PC-3 (cell line): Measurements from ENCODE around the gene ADORA2A. TPM values are rescaled to one million over a fixed set of nuclear protein-coding genes. Genes with fewer than 3 reads are reported as not detected.

Experiments used
- ATAC-seq: fragments of 200-7000 bp; cut with Tn5 transposase; 2 replicates; pipeline ENCODE4 v1.9.1; 2020; ENCODE audit warnings: mild to moderate bottlenecking, moderate library complexity
- BruUV-seq: library from RNA; stranded (reverse); fragments of 400-500 nt; replicated peaks from 2 replicates; lab custom pipeline; 2021; lab: Mats Ljungman, UMichigan
- CTCF ChIA-PET: fragments of 300-600 bp; sonication (Branson Sonifier 250); formaldehyde crosslinking; loops from one replicate; lab custom pipeline; 2022; ENCODE audit warnings: antibody characterized with exemption; lab: Charles Lee
- POLR2A ChIA-PET: fragments of 300-600 bp; sonication (Branson Sonifier 250); formaldehyde crosslinking; loops from one replicate; lab custom pipeline; 2022; ENCODE audit warnings: antibody characterized with exemption; ENCODE audit not compliant: unreplicated experiment; lab: Charles Lee
- DNase-seq: peaks from one replicate; pipeline ENCODE4 v3.0.0-alpha.2; 2015
- H2AFZ ChIP-seq: fragments of 300-600 bp; sonication (generic); 2 replicates; pipeline ENCODE4 v1.6.0; 2016; ENCODE audit warnings: antibody characterized with exemption, low read length
- H3F3A ChIP-seq: fragments of 300-600 bp; sonication (generic); one replicate; pipeline ENCODE4 v1.6.0; 2017; ENCODE audit warnings: antibody characterized with exemption, low read length, control low read depth, mild to moderate bottlenecking; ENCODE audit not compliant: unreplicated experiment
- H3K27ac ChIP-seq: fragments of 300-600 bp; sonication (generic); 2 replicates; pipeline ENCODE4 v1.5.1; 2016; ENCODE audit warnings: mild to moderate bottlenecking, low read length
- H3K27me3 ChIP-seq: fragments of 300-600 bp; sonication (generic); 2 replicates; pipeline ENCODE4 v1.6.1; 2016; ENCODE audit warnings: low read length, mixed read lengths
- H3K36me3 ChIP-seq: fragments of 300-600 bp; sonication (generic); 2 replicates; pipeline ENCODE4 v1.6.1; 2016; ENCODE audit warnings: low read depth, mixed run types, low read length, mixed read lengths
- H3K4me1 ChIP-seq: fragments of 300-600 bp; sonication (generic); 2 replicates; pipeline ENCODE4 v1.5.1; 2016; ENCODE audit warnings: low read length; ENCODE audit not compliant: insufficient read depth
- H3K4me2 ChIP-seq: fragments of 300-600 bp; sonication (generic); 2 replicates; pipeline ENCODE4 v1.6.0; 2016; ENCODE audit warnings: low read length
- H3K4me3 ChIP-seq: fragments of 300-600 bp; sonication (generic); 2 replicates; pipeline ENCODE4 v1.5.1; 2016; ENCODE audit warnings: mild to moderate bottlenecking, low read length, mixed read lengths
- H3K79me2 ChIP-seq: fragments of 300-600 bp; sonication (generic); 2 replicates; pipeline ENCODE4 v1.6.1; 2017; ENCODE audit warnings: low read length, mixed read lengths
- H3K9ac ChIP-seq: fragments of 300-600 bp; sonication (generic); 2 replicates; pipeline ENCODE4 v1.6.0; 2016; ENCODE audit warnings: mild to moderate bottlenecking, low read length
- H3K9me2 ChIP-seq: fragments of 300-600 bp; sonication (generic); replicated peaks from 2 replicates; pipeline ENCODE4 v1.6.1; 2016; ENCODE audit warnings: mixed run types, low read length, mixed read lengths
- H3K9me3 ChIP-seq: fragments of 300-600 bp; sonication (generic); 2 replicates; pipeline ENCODE4 v1.6.1; 2016; ENCODE audit warnings: low read length, mixed read lengths
- H4K20me1 ChIP-seq: fragments of 300-600 bp; sonication (generic); 2 replicates; pipeline ENCODE4 v1.6.1; 2016; ENCODE audit warnings: low read length, mixed read lengths
- EZH2 ChIP-seq: fragments of 300-600 bp; sonication (generic); IDR thresholded peaks from one replicate; pipeline ENCODE4 v1.6.1; 2017; ENCODE audit warnings: antibody characterized with exemption, mild to moderate bottlenecking, low read length; ENCODE audit not compliant: unreplicated experiment
- EZH2phosphoT487 ChIP-seq: fragments of 300-600 bp; sonication (generic); IDR thresholded peaks from 2 replicates; pipeline ENCODE4 v1.6.1; 2018; ENCODE audit warnings: mild to moderate bottlenecking, antibody characterized with exemption, low read length, borderline replicate concordance
- intact Hi-C: fragments of 100-400 bp; cut with micrococcal nuclease; formaldehyde crosslinking; loops from 2 replicates; pipeline ENCODE4 v1.9.0; 2023
- total RNA-seq: library from RNA; depleted of rRNA; stranded (reverse); fragments of >200 nt; gene quantifications from 2 replicates; pipeline ENCODE4 v1.2.3, GENCODE V29; 2014
- TF ChIP-seq, protein P1 (sequence below): fragments of 300-600 bp; sonication (generic); conservative IDR thresholded peaks from 2 replicates; pipeline ENCODE4 v1.5.1; 2017; ENCODE audit warnings: antibody characterized with exemption, low read depth, mild to moderate bottlenecking, low read length

ADORA2A gene
- total RNA-seq, 1 experiment from 2014 or later, result 1.7 TPM

DNA sequence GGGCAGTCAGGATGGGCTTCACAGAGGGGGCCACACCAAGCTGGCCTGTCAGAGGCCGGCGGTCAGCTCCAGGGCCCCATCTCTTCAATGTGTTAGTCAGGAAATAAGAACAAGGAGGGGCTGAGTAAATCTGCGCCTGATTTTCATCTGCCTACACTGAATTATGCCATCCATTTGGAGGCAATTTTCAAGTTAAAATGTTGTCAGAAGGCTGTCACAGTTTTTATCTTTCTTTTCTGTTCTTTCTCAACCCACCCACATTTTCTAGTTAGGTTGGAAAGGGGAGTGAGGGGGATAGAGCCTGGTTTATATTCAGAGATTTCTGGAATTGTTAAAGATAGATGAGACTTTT, 18.8 kb downstream of the ADORA2A start:
- Histone ChIP-seq H3K79me2 (no peaks in the 10 kb centered on the region), H3K9me3 (no peaks in the 10 kb centered on the region), H3K4me3 (no peak overlapping the region), H3K9ac (no peak overlapping the region), H2AFZ (no peak overlapping the region), H3K36me3 (no peaks in the 10 kb centered on the region), H4K20me1 (no peaks in the 10 kb centered on the region), H3K4me1 (no peaks in the 10 kb centered on the region), H3F3A (no peaks in the 10 kb centered on the region), H3K27me3 (no peaks in the 10 kb centered on the region), H3K9me2 (no peaks in the 10 kb centered on the region), H3K4me2 (no peak overlapping the region), H3K27ac (no peak overlapping the region)
- no peak for DNase-seq
- no TSS peak for BruUV-seq
- CTCF ChIA-PET, result no interaction called here
- intact Hi-C loops, result no loop called here
- POLR2A ChIA-PET, result no interaction called here
- no peak for ATAC-seq
- TF ChIP-seq EZH2, result no peak
- TF ChIP-seq, protein P1, sequence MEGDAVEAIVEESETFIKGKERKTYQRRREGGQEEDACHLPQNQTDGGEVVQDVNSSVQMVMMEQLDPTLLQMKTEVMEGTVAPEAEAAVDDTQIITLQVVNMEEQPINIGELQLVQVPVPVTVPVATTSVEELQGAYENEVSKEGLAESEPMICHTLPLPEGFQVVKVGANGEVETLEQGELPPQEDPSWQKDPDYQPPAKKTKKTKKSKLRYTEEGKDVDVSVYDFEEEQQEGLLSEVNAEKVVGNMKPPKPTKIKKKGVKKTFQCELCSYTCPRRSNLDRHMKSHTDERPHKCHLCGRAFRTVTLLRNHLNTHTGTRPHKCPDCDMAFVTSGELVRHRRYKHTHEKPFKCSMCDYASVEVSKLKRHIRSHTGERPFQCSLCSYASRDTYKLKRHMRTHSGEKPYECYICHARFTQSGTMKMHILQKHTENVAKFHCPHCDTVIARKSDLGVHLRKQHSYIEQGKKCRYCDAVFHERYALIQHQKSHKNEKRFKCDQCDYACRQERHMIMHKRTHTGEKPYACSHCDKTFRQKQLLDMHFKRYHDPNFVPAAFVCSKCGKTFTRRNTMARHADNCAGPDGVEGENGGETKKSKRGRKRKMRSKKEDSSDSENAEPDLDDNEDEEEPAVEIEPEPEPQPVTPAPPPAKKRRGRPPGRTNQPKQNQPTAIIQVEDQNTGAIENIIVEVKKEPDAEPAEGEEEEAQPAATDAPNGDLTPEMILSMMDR, result no peak
- TF ChIP-seq EZH2phosphoT487, result no peak

DNA sequence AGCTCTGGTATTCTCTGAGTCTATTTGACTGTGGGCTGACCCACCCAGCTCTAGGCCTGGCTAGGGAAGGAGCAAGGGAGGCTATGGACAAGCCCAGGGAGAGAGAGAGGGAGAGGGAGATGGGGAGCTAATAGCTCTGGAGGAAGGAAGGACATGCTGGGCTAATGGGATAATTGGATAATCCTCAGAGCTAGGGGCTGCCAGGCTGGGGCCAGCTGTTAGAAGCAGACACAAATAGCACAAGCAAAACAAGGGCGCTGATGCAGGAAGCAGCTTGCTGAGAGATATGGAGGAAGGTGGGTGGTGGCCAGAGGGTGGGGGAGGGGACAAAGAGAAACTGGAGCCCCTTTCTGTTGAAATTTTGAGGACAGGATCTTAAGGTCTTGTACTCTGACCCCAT, 23.2 kb downstream of the ADORA2A start:
- Histone ChIP-seq H3K4me1 (no peaks in the 10 kb centered on the region), H3K4me3 (no peak overlapping the region), H3F3A (no peaks in the 10 kb centered on the region), H3K4me2 (no peak overlapping the region), H4K20me1 (no peaks in the 10 kb centered on the region), H3K9ac (no peak overlapping the region), H3K9me3 (no peaks in the 10 kb centered on the region), H3K27ac (no peak overlapping the region), H3K27me3 (no peaks in the 10 kb centered on the region), H2AFZ (no peak overlapping the region), H3K9me2 (no peaks in the 10 kb centered on the region), H3K36me3 (no peaks in the 10 kb centered on the region), H3K79me2 (no peaks in the 10 kb centered on the region)
- TF ChIP-seq EZH2, result no peak
- TF ChIP-seq, protein P1, result no peak
- no peak for TF ChIP-seq EZH2phosphoT487
- DNase-seq (no peak), ATAC-seq (no peak)
- intact Hi-C loops, result no loop called here
- no TSS peak for BruUV-seq
- ChIA-PET POLR2A (no interaction called here), CTCF (no interaction called here)

DNA sequence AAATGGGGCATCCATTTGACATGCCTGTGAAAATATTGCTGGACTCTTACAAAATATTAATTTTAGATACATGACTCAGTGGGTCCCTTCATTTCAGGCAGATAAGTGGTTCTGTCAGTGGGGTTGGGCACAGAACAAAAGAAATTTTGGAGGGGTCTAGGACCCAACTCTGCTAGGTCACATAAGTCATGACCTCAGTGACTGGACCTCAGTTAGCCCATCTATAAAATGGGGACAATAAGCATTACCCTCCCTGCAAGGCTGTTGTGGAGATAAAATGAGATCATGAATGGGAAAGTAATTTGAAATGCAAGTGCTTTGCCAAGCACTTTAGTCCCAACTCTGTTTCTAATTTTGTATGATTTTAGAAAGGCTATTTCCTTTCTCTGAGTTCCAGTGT, 23.8 kb downstream of the ADORA2A start:
- no peak overlapping the region for H3K9ac ChIP-seq
- ChIA-PET CTCF (no interaction called here), POLR2A (no interaction called here)
- no TSS peak for BruUV-seq
- no peaks in the 10 kb centered on the region for H3K27me3 ChIP-seq
- no peak overlapping the region for H2AFZ ChIP-seq
- ATAC-seq (no peak), DNase-seq (no peak)
- no peak overlapping the region for H3K4me2 ChIP-seq
- no peaks in the 10 kb centered on the region for H3K4me1 ChIP-seq
- H3K27ac ChIP-seq, result no peak overlapping the region
- TF ChIP-seq, protein P1, result no peak
- TF ChIP-seq EZH2, result no peak
- intact Hi-C loops, result no loop called here
- no peaks in the 10 kb centered on the region for H3K36me3 ChIP-seq
- no peaks in the 10 kb centered on the region for H3K9me3 ChIP-seq
- no peaks in the 10 kb centered on the region for H4K20me1 ChIP-seq
- H3K9me2 ChIP-seq, result no peaks in the 10 kb centered on the region
- no peaks in the 10 kb centered on the region for H3K79me2 ChIP-seq
- no peak overlapping the region for H3K4me3 ChIP-seq
- H3F3A ChIP-seq, result no peaks in the 10 kb centered on the region
